WTC11 (cell line): ENCODE results near the gene SART3. TPM values are rescaled to one million over a fixed set of nuclear protein-coding genes. Genes with fewer than 3 reads are reported as not detected.

ENCODE experiments used
- ATF1 ChIP-seq: sonication (generic); formaldehyde crosslinking; IDR thresholded peaks from 2 replicates; pipeline ENCODE4 v1.8.1; 2023; ENCODE audit warnings: mild to moderate bottlenecking, moderate library complexity, missing genetic modification reagents
- CBFB ChIP-seq: sonication (generic); formaldehyde crosslinking; IDR thresholded peaks from 2 replicates; pipeline ENCODE4 v1.8.1; 2022; ENCODE audit warnings: mild to moderate bottlenecking, low read depth, missing genetic modification reagents
- FOXJ3 ChIP-seq: sonication (generic); formaldehyde crosslinking; IDR thresholded peaks from 2 replicates; pipeline ENCODE4 v1.9.0; 2021; ENCODE audit warnings: missing genetic modification reagents, mild to moderate bottlenecking, borderline replicate concordance
- JAZF1 ChIP-seq: fragments of 250-450 bp; sonication (Bioruptor Pico); IDR thresholded peaks from 2 replicates; pipeline ENCODE4 v1.9.0; 2021; ENCODE audit warnings: moderate library complexity, mild to moderate bottlenecking, inconsistent platforms
- MXD4 ChIP-seq: fragments of 250-450 bp; sonication (Bioruptor Pico); IDR thresholded peaks from 2 replicates; pipeline ENCODE4 v1.8.0; 2021; ENCODE audit warnings: mild to moderate bottlenecking, moderate library complexity, borderline replicate concordance
- MYBL2 ChIP-seq: sonication (generic); formaldehyde crosslinking; IDR thresholded peaks from 2 replicates; pipeline ENCODE4 v1.8.1; 2023; ENCODE audit warnings: mild to moderate bottlenecking, moderate library complexity, missing genetic modification reagents
- NR3C1 ChIP-seq: sonication (generic); formaldehyde crosslinking; conservative IDR thresholded peaks from 2 replicates; pipeline ENCODE4 v1.8.1; 2023; ENCODE audit warnings: low read depth, mild to moderate bottlenecking, missing genetic modification reagents
- PRRX2 ChIP-seq: fragments of 250-450 bp; sonication (Bioruptor Pico); IDR thresholded peaks from 2 replicates; pipeline ENCODE4 v1.8.0; 2021; ENCODE audit warnings: mild to moderate bottlenecking
- SMAD4 ChIP-seq: sonication (generic); formaldehyde crosslinking; IDR thresholded peaks from 2 replicates; pipeline ENCODE4 v1.8.0; 2022; ENCODE audit warnings: mild to moderate bottlenecking, missing genetic modification reagents
- TP53 ChIP-seq: sonication (generic); formaldehyde crosslinking; IDR thresholded peaks from 2 replicates; pipeline ENCODE4 v1.8.1; 2023; ENCODE audit warnings: mild to moderate bottlenecking, missing genetic modification reagents
- ZBTB21 ChIP-seq: sonication (generic); formaldehyde crosslinking; IDR thresholded peaks from 2 replicates; pipeline ENCODE4 v1.8.1; 2023; ENCODE audit warnings: mild to moderate bottlenecking, missing genetic modification reagents, borderline replicate concordance
- ZNF317 ChIP-seq: sonication (generic); formaldehyde crosslinking; IDR thresholded peaks from 2 replicates; pipeline ENCODE4 v1.8.1; 2023; ENCODE audit warnings: low read depth, mild to moderate bottlenecking, moderate library complexity, missing genetic modification reagents, borderline replicate concordance
- ZNF416 ChIP-seq: fragments of 250-450 bp; sonication (Bioruptor Pico); IDR thresholded peaks from 2 replicates; pipeline ENCODE4 v1.9.0; 2021; ENCODE audit warnings: mild to moderate bottlenecking, inconsistent platforms
- total RNA-seq: library from RNA; stranded (reverse); gene quantifications from 3 replicates; pipeline ENCODE4 v1.2.3, GENCODE V29; 2021
- TF ChIP-seq, protein P1 (sequence below): sonication (generic); formaldehyde crosslinking; IDR thresholded peaks from 2 replicates; pipeline ENCODE4 v1.8.0; 2022; ENCODE audit warnings: mild to moderate bottlenecking, missing genetic modification reagents
- TF ChIP-seq, protein P2 (sequence below): sonication (generic); formaldehyde crosslinking; IDR thresholded peaks from 2 replicates; pipeline ENCODE4 v1.8.1; 2023; ENCODE audit warnings: mild to moderate bottlenecking, missing genetic modification reagents
- TF ChIP-seq, protein P3 (sequence below): sonication (generic); formaldehyde crosslinking; IDR thresholded peaks from 2 replicates; pipeline ENCODE4 v1.8.1; 2022; ENCODE audit warnings: missing genetic modification reagents, borderline replicate concordance
- TF ChIP-seq, protein P4 (sequence below): sonication (generic); formaldehyde crosslinking; IDR thresholded peaks from 2 replicates; pipeline ENCODE4 v1.8.1; 2022; ENCODE audit warnings: mild to moderate bottlenecking, missing genetic modification reagents, moderate library complexity, borderline replicate concordance
- TF ChIP-seq, protein P5 (sequence below): sonication (generic); formaldehyde crosslinking; IDR thresholded peaks from 2 replicates; pipeline ENCODE4 v1.8.1; 2022; ENCODE audit warnings: low read depth, mild to moderate bottlenecking, moderate library complexity, missing genetic modification reagents, borderline replicate concordance
- TF ChIP-seq, protein P6 (sequence below): sonication (generic); formaldehyde crosslinking; IDR thresholded peaks from 2 replicates; pipeline ENCODE4 v1.8.0; 2022; ENCODE audit warnings: mild to moderate bottlenecking, missing genetic modification reagents
- TF ChIP-seq, protein P7 (sequence below): sonication (generic); formaldehyde crosslinking; IDR thresholded peaks from 2 replicates; pipeline ENCODE4 v1.8.1; 2022; ENCODE audit warnings: low read depth, missing genetic modification reagents, borderline replicate concordance
- TF ChIP-seq, protein P8 (sequence below): sonication (generic); formaldehyde crosslinking; IDR thresholded peaks from 2 replicates; pipeline ENCODE4 v1.8.0; 2023; ENCODE audit warnings: mild to moderate bottlenecking, missing genetic modification reagents

Gene SART3
- total RNA-seq, 1 experiment from 2014 or later: 91.2 TPM

DNA sequence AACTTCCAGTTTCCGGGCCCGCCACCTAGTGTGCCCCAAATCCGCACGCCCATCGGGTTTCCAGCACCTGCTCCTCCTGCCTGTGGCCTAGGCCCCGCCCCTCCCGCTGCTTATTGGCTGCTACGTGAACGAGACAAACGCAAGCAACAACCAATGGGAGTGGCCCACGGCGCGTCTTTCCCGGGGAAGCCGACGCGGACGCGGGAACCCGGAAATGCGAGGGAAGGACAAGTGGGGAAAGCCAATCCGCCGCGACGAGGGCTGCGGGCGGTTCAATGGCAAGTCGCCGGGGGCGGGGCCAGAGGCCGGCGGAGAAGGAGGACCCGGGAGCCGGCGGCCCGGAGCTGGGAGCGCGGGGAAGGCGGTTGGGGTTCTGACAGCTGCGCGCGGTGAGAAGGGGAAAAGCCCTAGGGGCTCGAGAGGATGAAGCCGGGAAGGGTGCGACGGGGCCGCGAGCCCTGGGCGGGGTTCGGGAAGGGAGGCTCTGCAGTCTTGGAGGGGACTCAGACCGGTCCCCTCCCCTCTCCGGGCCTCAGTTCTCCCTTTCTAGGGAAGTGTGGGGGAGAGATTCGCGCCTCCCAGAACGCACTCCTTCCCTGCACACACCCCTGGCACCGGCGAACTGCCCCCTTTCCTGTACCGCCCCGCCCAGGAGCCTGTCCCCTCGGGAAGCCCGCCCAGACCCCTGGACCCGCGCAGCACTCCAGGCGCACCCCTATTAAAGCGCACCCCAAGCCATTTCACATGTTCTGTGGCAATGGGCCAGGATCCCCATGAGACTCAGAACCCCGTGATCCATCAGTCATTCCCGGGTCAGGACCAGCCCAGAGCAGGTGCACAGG lies 45.8 kb downstream of the SART3 start, which contains the start of gene FICD (continued):
- TF ChIP-seq, protein P1, sequence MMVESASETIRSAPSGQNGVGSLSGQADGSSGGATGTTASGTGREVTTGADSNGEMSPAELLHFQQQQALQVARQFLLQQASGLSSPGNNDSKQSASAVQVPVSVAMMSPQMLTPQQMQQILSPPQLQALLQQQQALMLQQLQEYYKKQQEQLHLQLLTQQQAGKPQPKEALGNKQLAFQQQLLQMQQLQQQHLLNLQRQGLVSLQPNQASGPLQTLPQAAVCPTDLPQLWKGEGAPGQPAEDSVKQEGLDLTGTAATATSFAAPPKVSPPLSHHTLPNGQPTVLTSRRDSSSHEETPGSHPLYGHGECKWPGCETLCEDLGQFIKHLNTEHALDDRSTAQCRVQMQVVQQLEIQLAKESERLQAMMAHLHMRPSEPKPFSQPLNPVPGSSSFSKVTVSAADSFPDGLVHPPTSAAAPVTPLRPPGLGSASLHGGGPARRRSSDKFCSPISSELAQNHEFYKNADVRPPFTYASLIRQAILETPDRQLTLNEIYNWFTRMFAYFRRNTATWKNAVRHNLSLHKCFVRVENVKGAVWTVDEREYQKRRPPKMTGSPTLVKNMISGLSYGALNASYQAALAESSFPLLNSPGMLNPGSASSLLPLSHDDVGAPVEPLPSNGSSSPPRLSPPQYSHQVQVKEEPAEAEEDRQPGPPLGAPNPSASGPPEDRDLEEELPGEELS (CRISPR knock-in tag): peak; percentile 52; the same call in 1 of the 2 replicates
- TF ChIP-seq, protein P2, sequence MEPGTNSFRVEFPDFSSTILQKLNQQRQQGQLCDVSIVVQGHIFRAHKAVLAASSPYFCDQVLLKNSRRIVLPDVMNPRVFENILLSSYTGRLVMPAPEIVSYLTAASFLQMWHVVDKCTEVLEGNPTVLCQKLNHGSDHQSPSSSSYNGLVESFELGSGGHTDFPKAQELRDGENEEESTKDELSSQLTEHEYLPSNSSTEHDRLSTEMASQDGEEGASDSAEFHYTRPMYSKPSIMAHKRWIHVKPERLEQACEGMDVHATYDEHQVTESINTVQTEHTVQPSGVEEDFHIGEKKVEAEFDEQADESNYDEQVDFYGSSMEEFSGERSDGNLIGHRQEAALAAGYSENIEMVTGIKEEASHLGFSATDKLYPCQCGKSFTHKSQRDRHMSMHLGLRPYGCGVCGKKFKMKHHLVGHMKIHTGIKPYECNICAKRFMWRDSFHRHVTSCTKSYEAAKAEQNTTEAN (CRISPR knock-in tag): no peak
- TF ChIP-seq TP53 (CRISPR knock-in tag) (no peak), MYBL2 (CRISPR knock-in tag) (0 out of 2 replicates have a peak, but pooled peaks have one; percentile 20), NR3C1 (CRISPR knock-in tag) (no peak), PRRX2 (CRISPR knock-in tag) (no peak), ZNF317 (peak; percentile 84), SMAD4 (CRISPR knock-in tag) (no peak), ZNF416 (CRISPR knock-in tag) (no peak), FOXJ3 (no peak), JAZF1 (no peak), CBFB (CRISPR knock-in tag) (no peak), MXD4 (no peak), ATF1 (CRISPR knock-in tag) (no peak), ZBTB21 (CRISPR knock-in tag) (no peak)
- TF ChIP-seq, protein P3, sequence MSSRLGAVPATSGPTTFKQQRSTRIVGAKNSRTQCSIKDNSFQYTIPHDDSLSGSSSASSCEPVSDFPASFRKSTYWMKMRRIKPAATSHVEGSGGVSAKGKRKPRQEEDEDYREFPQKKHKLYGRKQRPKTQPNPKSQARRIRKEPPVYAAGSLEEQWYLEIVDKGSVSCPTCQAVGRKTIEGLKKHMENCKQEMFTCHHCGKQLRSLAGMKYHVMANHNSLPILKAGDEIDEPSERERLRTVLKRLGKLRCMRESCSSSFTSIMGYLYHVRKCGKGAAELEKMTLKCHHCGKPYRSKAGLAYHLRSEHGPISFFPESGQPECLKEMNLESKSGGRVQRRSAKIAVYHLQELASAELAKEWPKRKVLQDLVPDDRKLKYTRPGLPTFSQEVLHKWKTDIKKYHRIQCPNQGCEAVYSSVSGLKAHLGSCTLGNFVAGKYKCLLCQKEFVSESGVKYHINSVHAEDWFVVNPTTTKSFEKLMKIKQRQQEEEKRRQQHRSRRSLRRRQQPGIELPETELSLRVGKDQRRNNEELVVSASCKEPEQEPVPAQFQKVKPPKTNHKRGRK: no peak
- TF ChIP-seq, protein P4, sequence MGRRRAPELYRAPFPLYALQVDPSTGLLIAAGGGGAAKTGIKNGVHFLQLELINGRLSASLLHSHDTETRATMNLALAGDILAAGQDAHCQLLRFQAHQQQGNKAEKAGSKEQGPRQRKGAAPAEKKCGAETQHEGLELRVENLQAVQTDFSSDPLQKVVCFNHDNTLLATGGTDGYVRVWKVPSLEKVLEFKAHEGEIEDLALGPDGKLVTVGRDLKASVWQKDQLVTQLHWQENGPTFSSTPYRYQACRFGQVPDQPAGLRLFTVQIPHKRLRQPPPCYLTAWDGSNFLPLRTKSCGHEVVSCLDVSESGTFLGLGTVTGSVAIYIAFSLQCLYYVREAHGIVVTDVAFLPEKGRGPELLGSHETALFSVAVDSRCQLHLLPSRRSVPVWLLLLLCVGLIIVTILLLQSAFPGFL (CRISPR knock-in tag): no peak
- TF ChIP-seq, protein P5, sequence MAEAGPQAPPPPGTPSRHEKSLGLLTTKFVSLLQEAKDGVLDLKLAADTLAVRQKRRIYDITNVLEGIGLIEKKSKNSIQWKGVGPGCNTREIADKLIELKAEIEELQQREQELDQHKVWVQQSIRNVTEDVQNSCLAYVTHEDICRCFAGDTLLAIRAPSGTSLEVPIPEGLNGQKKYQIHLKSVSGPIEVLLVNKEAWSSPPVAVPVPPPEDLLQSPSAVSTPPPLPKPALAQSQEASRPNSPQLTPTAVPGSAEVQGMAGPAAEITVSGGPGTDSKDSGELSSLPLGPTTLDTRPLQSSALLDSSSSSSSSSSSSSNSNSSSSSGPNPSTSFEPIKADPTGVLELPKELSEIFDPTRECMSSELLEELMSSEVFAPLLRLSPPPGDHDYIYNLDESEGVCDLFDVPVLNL (CRISPR knock-in tag): no peak
- TF ChIP-seq, protein P6, sequence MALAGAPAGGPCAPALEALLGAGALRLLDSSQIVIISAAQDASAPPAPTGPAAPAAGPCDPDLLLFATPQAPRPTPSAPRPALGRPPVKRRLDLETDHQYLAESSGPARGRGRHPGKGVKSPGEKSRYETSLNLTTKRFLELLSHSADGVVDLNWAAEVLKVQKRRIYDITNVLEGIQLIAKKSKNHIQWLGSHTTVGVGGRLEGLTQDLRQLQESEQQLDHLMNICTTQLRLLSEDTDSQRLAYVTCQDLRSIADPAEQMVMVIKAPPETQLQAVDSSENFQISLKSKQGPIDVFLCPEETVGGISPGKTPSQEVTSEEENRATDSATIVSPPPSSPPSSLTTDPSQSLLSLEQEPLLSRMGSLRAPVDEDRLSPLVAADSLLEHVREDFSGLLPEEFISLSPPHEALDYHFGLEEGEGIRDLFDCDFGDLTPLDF (CRISPR knock-in tag): no peak
- TF ChIP-seq, protein P7, sequence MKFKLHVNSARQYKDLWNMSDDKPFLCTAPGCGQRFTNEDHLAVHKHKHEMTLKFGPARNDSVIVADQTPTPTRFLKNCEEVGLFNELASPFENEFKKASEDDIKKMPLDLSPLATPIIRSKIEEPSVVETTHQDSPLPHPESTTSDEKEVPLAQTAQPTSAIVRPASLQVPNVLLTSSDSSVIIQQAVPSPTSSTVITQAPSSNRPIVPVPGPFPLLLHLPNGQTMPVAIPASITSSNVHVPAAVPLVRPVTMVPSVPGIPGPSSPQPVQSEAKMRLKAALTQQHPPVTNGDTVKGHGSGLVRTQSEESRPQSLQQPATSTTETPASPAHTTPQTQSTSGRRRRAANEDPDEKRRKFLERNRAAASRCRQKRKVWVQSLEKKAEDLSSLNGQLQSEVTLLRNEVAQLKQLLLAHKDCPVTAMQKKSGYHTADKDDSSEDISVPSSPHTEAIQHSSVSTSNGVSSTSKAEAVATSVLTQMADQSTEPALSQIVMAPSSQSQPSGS (CRISPR knock-in tag): no peak
- TF ChIP-seq, protein P8, sequence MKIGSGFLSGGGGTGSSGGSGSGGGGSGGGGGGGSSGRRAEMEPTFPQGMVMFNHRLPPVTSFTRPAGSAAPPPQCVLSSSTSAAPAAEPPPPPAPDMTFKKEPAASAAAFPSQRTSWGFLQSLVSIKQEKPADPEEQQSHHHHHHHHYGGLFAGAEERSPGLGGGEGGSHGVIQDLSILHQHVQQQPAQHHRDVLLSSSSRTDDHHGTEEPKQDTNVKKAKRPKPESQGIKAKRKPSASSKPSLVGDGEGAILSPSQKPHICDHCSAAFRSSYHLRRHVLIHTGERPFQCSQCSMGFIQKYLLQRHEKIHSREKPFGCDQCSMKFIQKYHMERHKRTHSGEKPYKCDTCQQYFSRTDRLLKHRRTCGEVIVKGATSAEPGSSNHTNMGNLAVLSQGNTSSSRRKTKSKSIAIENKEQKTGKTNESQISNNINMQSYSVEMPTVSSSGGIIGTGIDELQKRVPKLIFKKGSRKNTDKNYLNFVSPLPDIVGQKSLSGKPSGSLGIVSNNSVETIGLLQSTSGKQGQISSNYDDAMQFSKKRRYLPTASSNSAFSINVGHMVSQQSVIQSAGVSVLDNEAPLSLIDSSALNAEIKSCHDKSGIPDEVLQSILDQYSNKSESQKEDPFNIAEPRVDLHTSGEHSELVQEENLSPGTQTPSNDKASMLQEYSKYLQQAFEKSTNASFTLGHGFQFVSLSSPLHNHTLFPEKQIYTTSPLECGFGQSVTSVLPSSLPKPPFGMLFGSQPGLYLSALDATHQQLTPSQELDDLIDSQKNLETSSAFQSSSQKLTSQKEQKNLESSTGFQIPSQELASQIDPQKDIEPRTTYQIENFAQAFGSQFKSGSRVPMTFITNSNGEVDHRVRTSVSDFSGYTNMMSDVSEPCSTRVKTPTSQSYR: no peak
